GM19397 (cell line): ENCODE results near the gene IL6R.

Experiments
- ATAC-seq: cut with Tn5 transposase; IDR thresholded peaks from one replicate; pipeline ENCODE4 v1.9.1; 2021; ENCODE audit warnings: mild to moderate bottlenecking, moderate library complexity; ENCODE audit not compliant: unreplicated experiment

Gene IL6R

DNA sequence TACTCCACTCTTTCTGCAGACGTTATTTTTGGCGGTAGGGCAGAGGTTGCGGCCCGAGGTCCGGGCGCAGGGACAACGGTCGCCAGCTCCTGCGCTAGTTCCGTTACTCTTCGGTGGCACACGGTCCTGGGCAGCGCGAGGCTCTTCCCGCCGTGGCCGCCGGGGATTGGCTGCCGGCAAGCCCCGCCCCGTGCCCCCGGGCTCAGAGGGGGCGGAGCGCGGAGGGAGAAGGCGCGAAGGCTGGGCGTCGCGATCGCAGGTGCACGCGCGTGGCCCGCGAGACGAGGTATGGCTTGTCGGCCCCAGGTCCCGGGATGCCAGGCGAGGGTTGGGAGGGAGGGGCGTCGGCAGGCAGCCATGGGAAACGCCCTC lies 97.6 kb downstream of the IL6R start:
- ATAC-seq = no peak

DNA sequence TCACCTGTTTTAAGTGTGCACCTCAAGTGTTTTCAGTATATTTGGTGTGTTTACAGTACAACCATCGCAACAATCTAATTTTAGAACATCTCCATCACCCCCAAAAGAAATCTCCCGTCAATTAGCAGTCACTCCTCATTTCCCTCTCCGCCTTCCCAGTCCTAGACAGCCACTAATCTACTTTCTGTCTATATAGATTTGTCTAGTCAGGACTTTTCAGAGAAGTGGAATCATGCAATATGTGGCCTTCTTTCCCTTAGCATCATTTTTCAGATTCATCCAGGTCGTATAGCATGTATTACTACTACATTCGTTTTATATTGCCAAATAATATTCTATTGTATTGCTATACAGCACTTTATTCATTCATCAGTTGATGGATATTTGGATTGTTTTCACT lies 98.8 kb downstream of the IL6R start:
- no peak for ATAC-seq

DNA sequence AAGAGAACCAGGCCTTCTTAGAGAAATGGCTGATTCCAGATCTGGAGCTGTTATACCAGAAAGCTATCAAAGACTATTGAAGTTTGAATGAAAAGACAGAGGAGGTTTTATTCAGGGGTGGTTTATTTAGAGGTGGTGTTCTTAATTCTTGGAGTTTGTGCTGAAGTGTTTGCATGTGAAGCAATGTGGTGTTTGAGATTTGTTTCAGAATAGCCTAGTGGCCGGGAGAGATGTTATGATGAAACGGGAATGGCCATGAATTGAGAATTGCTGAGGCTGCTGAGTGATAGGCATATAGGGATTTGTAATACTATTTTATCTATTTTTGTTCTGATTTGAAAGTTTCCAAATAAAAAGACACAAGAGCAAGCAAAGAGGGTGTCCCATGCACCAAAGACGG lies 107.6 kb downstream of the IL6R start:
- no peak for ATAC-seq

DNA sequence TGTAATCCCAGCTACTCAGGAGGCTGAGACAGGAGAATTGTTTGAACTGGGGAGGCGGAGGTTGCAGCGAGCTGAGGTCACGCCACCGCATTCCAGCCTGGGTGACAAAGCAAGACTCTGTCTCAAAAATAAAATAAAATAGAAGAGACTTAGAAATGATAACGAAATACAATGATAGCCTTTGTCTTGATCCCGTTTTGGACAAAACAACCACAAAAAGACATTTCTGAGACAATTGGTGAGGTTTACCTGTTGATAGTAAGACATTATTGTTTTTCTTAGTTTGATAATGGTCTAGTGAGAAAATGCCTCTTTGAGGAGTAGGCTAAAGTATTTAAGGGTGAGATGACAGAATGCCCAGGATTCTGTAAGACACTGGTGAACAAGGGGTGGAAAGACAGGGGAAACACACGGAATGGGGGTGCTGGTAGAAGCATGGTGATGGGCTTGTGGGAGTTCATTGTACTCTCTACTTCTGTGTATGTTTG lies 109.0 kb downstream of the IL6R start:
- ATAC-seq = no peak

DNA sequence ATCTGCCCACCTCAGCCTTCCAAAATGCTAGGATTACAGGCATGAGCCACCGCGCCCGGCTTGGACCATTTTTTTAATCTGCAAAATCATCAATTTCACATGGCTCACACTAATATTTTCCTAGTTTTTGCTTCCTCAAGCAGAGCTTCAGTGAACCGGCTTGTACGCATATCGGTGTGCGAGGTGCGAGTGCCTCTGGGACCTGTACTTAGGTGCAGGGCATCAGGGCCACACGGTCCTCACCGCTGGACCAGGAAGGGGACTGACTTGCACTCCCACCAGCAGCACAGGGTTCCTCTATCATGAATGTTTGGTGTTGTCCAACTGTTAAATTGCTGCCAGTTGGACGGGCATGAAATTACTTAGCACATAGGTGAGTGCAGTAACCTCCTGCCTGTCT lies 112.5 kb downstream of the IL6R start:
- ATAC-seq = no peak
